Astrocyte (in vitro differentiated cells and primary cell): Measurements from ENCODE around the gene CUEDC2. TPM values are rescaled to one million over a fixed set of nuclear protein-coding genes. Genes with fewer than 3 reads are reported as not detected.

ENCODE experiments used
- DNase-seq: peaks from one replicate; pipeline ENCODE4 v3.0.0-alpha.2; 2010; ENCODE audit warnings: low read depth
- FAIRE-seq: peaks from 2 replicates; lab custom pipeline; 2011; peaks lifted over from hg19 to GRCh38; lab: Jason Lieb, UNC
- H2AFZ ChIP-seq: 2 replicates; pipeline ENCODE4 v1.6.0; 2012; ENCODE audit warnings: low read depth, low read length, inconsistent platforms
- H3K27ac ChIP-seq: 2 replicates; pipeline ENCODE4 v1.5.1; 2011; ENCODE audit warnings: low read depth, low read length, inconsistent platforms
- H3K27me3 ChIP-seq: 2 replicates; pipeline ENCODE4 v1.6.0; 2011; ENCODE audit warnings: low read length, inconsistent platforms; ENCODE audit not compliant: insufficient read depth
- H3K36me3 ChIP-seq: 2 replicates; pipeline ENCODE4 v1.5.1; 2011; ENCODE audit warnings: low read length, inconsistent platforms; ENCODE audit not compliant: insufficient read depth
- H3K4me1 ChIP-seq: 2 replicates; pipeline ENCODE4 v1.5.1; 2011; ENCODE audit warnings: low read length, inconsistent platforms; ENCODE audit not compliant: insufficient read depth
- H3K4me2 ChIP-seq: 2 replicates; pipeline ENCODE4 v1.6.0; 2012; ENCODE audit warnings: low read length, inconsistent platforms
- H3K4me3 ChIP-seq: 2 replicates; pipeline ENCODE4 v1.5.1; 2011; ENCODE audit warnings: low read depth, mild to moderate bottlenecking, low read length, inconsistent platforms; ENCODE audit not compliant: insufficient read depth
- H3K79me2 ChIP-seq: 2 replicates; pipeline ENCODE4 v1.6.0; 2012; ENCODE audit warnings: mild to moderate bottlenecking, low read length, inconsistent platforms; ENCODE audit not compliant: insufficient read depth
- H3K9ac ChIP-seq: 2 replicates; pipeline ENCODE4 v1.6.0; 2012; ENCODE audit warnings: mild to moderate bottlenecking, low read length, inconsistent platforms
- H3K9me3 ChIP-seq: 2 replicates; pipeline ENCODE4 v1.5.1; 2012; ENCODE audit warnings: low read depth, mild to moderate bottlenecking, low read length, inconsistent platforms; ENCODE audit not compliant: insufficient read depth
- H4K20me1 ChIP-seq: 2 replicates; pipeline ENCODE4 v1.6.0; 2012; ENCODE audit warnings: low read length, inconsistent platforms; ENCODE audit not compliant: insufficient read depth
- H3K27ac Mint-ChIP-seq: one replicate; pipeline ENCODE4 v1.8.0; 2021; ENCODE audit warnings: mild to moderate bottlenecking, mixed read lengths; ENCODE audit not compliant: unreplicated experiment
- H3K27me3 Mint-ChIP-seq: one replicate; pipeline ENCODE4 v1.8.0; 2021; ENCODE audit warnings: low read depth, mixed read lengths; ENCODE audit not compliant: unreplicated experiment
- H3K36me3 Mint-ChIP-seq: one replicate; pipeline ENCODE4 v1.8.0; 2021; ENCODE audit warnings: low read depth, mixed read lengths; ENCODE audit not compliant: unreplicated experiment
- H3K4me1 Mint-ChIP-seq: one replicate; pipeline ENCODE4 v1.8.0; 2021; ENCODE audit warnings: low read depth, mixed read lengths; ENCODE audit not compliant: unreplicated experiment
- H3K4me3 Mint-ChIP-seq: one replicate; pipeline ENCODE4 v1.8.0; 2021; ENCODE audit warnings: mild to moderate bottlenecking, moderate library complexity, mixed read lengths; ENCODE audit not compliant: unreplicated experiment
- H3K9me3 Mint-ChIP-seq: one replicate; pipeline ENCODE4 v1.8.0; 2021; ENCODE audit warnings: mild to moderate bottlenecking, mixed read lengths; ENCODE audit not compliant: unreplicated experiment
- EZH2 ChIP-seq: IDR thresholded peaks from 2 replicates; pipeline ENCODE4 v1.6.1; 2012; ENCODE audit warnings: mild to moderate bottlenecking, low read length, inconsistent platforms; ENCODE audit not compliant: insufficient read depth
- total RNA-seq: library from RNA; stranded (reverse); gene quantifications from 2 replicates; pipeline ENCODE4 v1.2.1, GENCODE V29; 2021
- TF ChIP-seq, protein P1 (sequence below): IDR thresholded peaks from 2 replicates; pipeline ENCODE4 v1.5.1; 2011; ENCODE audit warnings: low read depth, mild to moderate bottlenecking, inconsistent platforms, low read length, moderate library complexity; ENCODE audit not compliant: insufficient read depth

Gene CUEDC2
- total RNA-seq, 1 donor from 2014 or later, result 49.1 TPM

DNA sequence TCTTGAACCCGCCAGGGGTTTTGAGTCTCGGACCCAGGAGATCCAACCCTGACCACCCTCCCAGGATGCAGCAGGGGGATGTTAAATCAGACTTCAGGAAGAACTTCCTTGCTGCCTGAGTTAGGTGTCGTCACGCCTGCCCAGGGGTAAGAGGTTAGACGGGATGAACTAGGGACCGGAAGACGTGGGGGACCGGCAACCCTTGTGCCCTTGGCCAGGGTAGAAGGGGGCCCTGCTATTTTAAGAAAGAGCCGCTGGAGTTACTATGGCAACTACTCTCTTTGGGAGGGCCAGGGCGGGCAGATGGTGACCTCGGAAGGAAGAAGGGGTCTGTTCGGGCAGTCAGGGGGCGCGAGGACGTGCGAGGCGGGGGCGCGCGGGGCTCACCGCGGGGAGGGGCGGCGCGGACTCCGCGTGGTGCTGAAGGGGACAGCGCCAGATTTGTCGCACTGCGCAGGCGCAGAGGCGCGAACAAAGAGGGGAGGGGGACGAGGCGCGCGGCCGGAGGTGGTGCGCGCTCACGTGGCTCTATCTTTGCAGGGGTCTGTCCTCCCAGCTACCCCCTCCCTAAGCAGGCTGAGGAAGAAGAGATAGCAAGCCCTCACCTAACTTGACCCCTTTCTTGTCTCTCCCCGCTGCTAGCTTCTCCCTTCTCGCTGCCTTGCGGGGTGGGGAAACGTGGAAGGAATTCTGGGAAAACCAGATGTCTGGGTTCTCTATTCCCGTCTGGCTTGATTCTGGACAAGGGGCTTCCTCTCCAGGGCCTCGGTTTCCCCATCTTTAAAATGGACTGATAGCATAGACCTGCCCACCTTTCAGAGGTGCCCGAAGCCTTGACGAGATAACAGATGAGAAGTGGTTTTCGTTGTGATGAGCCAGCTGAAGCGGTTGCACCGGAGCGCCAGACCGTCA, 12.8 kb downstream of the CUEDC2 start:
- Mint-ChIP-seq H3K9me3 (no peaks in the 10 kb centered on the region), H3K36me3 (peaks cover 11% of the 10 kb centered on the region), H3K4me3 (peak overlapping the region; percentile 95), H3K27ac (peak overlapping the region; percentile 80), H3K4me1 (peaks cover 5% of the 10 kb centered on the region), H3K27me3 (peaks cover 20% of the 10 kb centered on the region)
- no peak overlapping the region for H3K9ac ChIP-seq
- FAIRE-seq, result no peak
- DNase-seq, result no peak
- peaks cover 21% of the 10 kb centered on the region for H3K4me1 ChIP-seq
- H3K27me3 ChIP-seq, result peaks cover 8% of the 10 kb centered on the region
- peak overlapping the region; percentile 92 for H3K4me2 ChIP-seq
- TF ChIP-seq, protein P1, sequence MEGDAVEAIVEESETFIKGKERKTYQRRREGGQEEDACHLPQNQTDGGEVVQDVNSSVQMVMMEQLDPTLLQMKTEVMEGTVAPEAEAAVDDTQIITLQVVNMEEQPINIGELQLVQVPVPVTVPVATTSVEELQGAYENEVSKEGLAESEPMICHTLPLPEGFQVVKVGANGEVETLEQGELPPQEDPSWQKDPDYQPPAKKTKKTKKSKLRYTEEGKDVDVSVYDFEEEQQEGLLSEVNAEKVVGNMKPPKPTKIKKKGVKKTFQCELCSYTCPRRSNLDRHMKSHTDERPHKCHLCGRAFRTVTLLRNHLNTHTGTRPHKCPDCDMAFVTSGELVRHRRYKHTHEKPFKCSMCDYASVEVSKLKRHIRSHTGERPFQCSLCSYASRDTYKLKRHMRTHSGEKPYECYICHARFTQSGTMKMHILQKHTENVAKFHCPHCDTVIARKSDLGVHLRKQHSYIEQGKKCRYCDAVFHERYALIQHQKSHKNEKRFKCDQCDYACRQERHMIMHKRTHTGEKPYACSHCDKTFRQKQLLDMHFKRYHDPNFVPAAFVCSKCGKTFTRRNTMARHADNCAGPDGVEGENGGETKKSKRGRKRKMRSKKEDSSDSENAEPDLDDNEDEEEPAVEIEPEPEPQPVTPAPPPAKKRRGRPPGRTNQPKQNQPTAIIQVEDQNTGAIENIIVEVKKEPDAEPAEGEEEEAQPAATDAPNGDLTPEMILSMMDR, result no peak
- TF ChIP-seq EZH2, result no peak
- peaks cover 10% of the 10 kb centered on the region for H4K20me1 ChIP-seq
- peaks cover 9% of the 10 kb centered on the region for H3K79me2 ChIP-seq
- H3K27ac ChIP-seq, result no peak overlapping the region
- no peaks in the 10 kb centered on the region for H3K36me3 ChIP-seq
- no peaks in the 10 kb centered on the region for H3K9me3 ChIP-seq
- peak overlapping the region; percentile 99 for H2AFZ ChIP-seq
- peak overlapping the region; percentile 92 for H3K4me3 ChIP-seq

DNA sequence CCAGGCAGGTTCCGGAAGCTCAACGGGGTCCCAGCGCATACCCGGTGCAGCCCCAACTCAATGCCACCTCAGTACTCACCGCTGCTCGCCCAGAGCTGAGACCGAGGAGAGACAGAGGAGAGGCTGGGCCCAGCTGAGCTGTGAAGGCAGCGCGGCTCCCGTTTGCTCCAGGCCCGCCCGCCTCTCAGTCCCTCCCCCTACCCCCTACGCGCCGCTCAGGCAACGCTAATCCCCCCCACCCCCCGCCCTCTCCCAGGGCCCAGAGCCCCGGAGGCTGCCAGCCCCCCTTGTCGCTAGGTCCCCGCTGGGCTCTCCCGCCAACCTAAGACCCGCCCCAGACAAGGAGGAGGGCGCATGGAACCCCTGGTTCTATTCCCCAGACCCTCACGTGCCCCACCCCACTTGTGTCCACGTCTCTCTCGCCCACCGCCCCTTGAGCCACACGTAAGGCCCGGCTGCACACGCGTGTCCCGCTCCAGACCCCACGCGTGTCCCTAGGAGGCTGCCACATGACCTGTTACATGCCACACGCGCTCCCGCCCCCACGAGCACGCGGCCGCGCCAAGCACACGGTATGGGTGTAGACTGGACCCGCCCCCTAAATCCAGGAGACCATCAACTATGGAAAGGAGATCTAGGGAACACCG, 13.6 kb downstream of the CUEDC2 start, which contains the start of gene PSD:
Gene PSD, minus strand, starts transcription at position 164 of the 647 bp plus-strand sequence. CDS start 1,747 bp downstream, outside the sequence.
- DNase-seq (no peak), FAIRE-seq (no peak)
- no peak within 1 kb of the TSS for H3K9ac ChIP-seq
- H3K4me1 ChIP-seq, result peaks cover 21% of the 10 kb centered on the region
- no peaks in the 10 kb centered on the region for H3K36me3 ChIP-seq
- H3K27me3 Mint-ChIP-seq, result peaks cover 20% of the 10 kb centered on the region
- H3K27ac ChIP-seq, result no peak within 1 kb of the TSS
- peak within 1 kb of the TSS; percentile 92 for H3K4me2 ChIP-seq
- peak within 1 kb of the TSS; percentile 53 for H3K27ac Mint-ChIP-seq
- peak within 1 kb of the TSS; percentile 95 for H3K4me3 Mint-ChIP-seq
- no peaks in the 10 kb centered on the region for H3K9me3 ChIP-seq
- peaks cover 9% of the 10 kb centered on the region for H3K79me2 ChIP-seq
- H3K36me3 Mint-ChIP-seq, result peaks cover 8% of the 10 kb centered on the region
- no peaks in the 10 kb centered on the region for H3K9me3 Mint-ChIP-seq
- peaks cover 5% of the 10 kb centered on the region for H3K4me1 Mint-ChIP-seq
- TF ChIP-seq, protein P1, result no peak
- peak; percentile 40 for TF ChIP-seq EZH2
- peaks cover 10% of the 10 kb centered on the region for H4K20me1 ChIP-seq
- H3K4me3 ChIP-seq, result peak within 1 kb of the TSS; percentile 92
- peak within 1 kb of the TSS; percentile 99 for H2AFZ ChIP-seq
- peaks cover 8% of the 10 kb centered on the region for H3K27me3 ChIP-seq
